ENCODE measurements around the gene YRDC. TPM values are rescaled to one million over a fixed set of nuclear protein-coding genes. Genes with fewer than 3 reads are reported as not detected.

YRDC gene
- polyA plus RNA-seq, 1 of the 3 experiments (the other 2 are of a cell fraction) = 34.2 TPM

GRCh38 chr1:37822906-37823815 is 15.2 kb upstream of the YRDC start:
- WGBS (ENCODE audit: low lambda C conversion rate) = 88% methylated on average over 9 of the region's 9 CpGs
- Histone ChIP-seq H3K4me3 (ENCODE audit: low read depth in 2 of 2, low read length in 1 of 2) (no peak overlapping the region), H3K9me3 (no peaks in the 10 kb centered on the region), H3K27ac (ENCODE audit: low read depth in 2 of 2, low read length in 1 of 2) (no peak overlapping the region), H3K36me3 (replicated peaks in 1 of 2; ENCODE audit: control insufficient read depth in 1 of 2, insufficient read depth in 2 of 2, low read length in 1 of 2) (peaks cover 46% of the 10 kb centered on the region in 2 experiments), H3K9me2 (no peaks in the 10 kb centered on the region), H3K9ac (no peak overlapping the region), H3F3A (replicated peaks; ENCODE audit: insufficient read depth) (peaks cover 5% of the 10 kb centered on the region), H3K79me2 (ENCODE audit: insufficient read depth) (peaks cover 3% of the 10 kb centered on the region; the same call in 1 of the 2 replicates), H2AFZ (ENCODE audit: low read depth) (no peak overlapping the region), H3K4me1 (ENCODE audit: control insufficient read depth in 1 of 2, insufficient read depth in 2 of 2, low read depth in 1 of 2, low read length in 1 of 2) (no peaks in the 10 kb centered on the region), H4K20me1 (ENCODE audit: insufficient read depth) (no peaks in the 10 kb centered on the region), H3K4me2 (no peak overlapping the region), H3K27me3 (ENCODE audit: insufficient read depth) (no peaks in the 10 kb centered on the region)
- ChIA-PET POLR2A (interaction anchor here (0.9 kb wide), 1 partner anchor 15 kb away, joined by 5 read pairs; the partner anchor contains the start of genes C1orf122 and YRDC), CTCF (interaction anchor here (0.7 to 2.3 kb wide), 3 partner anchors 9 to 68 kb away, joined by 3 to 8 read pairs (median 4); partner anchors contain the start of gene MTF1)
- DNase-seq = no peak
- TF ChIP-seq GABPA (IDR thresholded peaks at IDR 0.05; ENCODE audit: low read depth) (no peak), RAD21 (IDR thresholded peaks at IDR 0.05; ENCODE audit: low read length) (no peak), FOSL2 (IDR thresholded peaks at IDR 0.05; ENCODE audit: borderline replicate concordance, low read depth) (no peak), TCF12 (IDR thresholded peaks at IDR 0.05) (no peak), TEAD4 (IDR thresholded peaks at IDR 0.05; ENCODE audit: borderline replicate concordance, insufficient read depth) (no peak), PBX3 (IDR thresholded peaks at IDR 0.05) (no peak), REST (IDR thresholded peaks at IDR 0.05; ENCODE audit: low read depth, low read length) (no peak), CHD2 (IDR thresholded peaks at IDR 0.05; ENCODE audit: low read length, partially characterized antibody) (no peak)

GRCh38 chr1:37821481-37821880 is 13.5 kb upstream of the YRDC start:
- WGBS (ENCODE audit: low lambda C conversion rate) = 100% methylated on average over 2 of the region's 2 CpGs
- CTCF ChIA-PET = interaction anchor here (0.9 to 2.3 kb wide), 3 partner anchors 9 to 39 kb away, joined by 3 to 8 read pairs (median 3); partner anchors contain the start of genes C1orf122, MTF1 and YRDC
- peaks cover 45 to 58% of the 10 kb centered on the region in 2 experiments for H3K36me3 ChIP-seq (replicated peaks in 1 of 2; ENCODE audit: control insufficient read depth in 1 of 2, insufficient read depth in 2 of 2, low read length in 1 of 2)

More at GRCh38 chr1:37821481-37821880, 13.5 kb upstream of the YRDC start:
- no peaks in the 10 kb centered on the region for H4K20me1 ChIP-seq (ENCODE audit: insufficient read depth)
- no peaks in the 10 kb centered on the region for H3K4me1 ChIP-seq (ENCODE audit: control insufficient read depth in 1 of 2, insufficient read depth in 2 of 2, low read depth in 1 of 2, low read length in 1 of 2)
- no peak overlapping the region for H3K4me2 ChIP-seq
- no peaks in the 10 kb centered on the region for H3K9me2 ChIP-seq
- TF ChIP-seq MAX (IDR thresholded peaks at IDR 0.05; ENCODE audit: low read depth) (no peak), ZBTB33 (IDR thresholded peaks at IDR 0.05; ENCODE audit: borderline replicate concordance, low read depth) (no peak), POLR2AphosphoS5 (IDR thresholded peaks at IDR 0.05; ENCODE audit: low read depth, low read length) (no peak), FOXM1 (IDR thresholded peaks at IDR 0.05; ENCODE audit: low read depth) (no peak), TEAD4 (IDR thresholded peaks at IDR 0.05; ENCODE audit: borderline replicate concordance, insufficient read depth) (no peak), GABPA (IDR thresholded peaks at IDR 0.05; ENCODE audit: low read depth) (no peak), GATA2 (CRISPR knock-in tag; IDR thresholded peaks at IDR 0.05) (no peak), EP300 (IDR thresholded peaks at IDR 0.05; ENCODE audit: borderline replicate concordance in 1 of 2, low read depth in 1 of 2, low read length in 1 of 2) (no peak), RAD21 (IDR thresholded peaks at IDR 0.05; ENCODE audit: low read length) (no peak), PBX3 (IDR thresholded peaks at IDR 0.05) (no peak), MXI1 (IDR thresholded peaks at IDR 0.05; ENCODE audit: low read depth, low read length) (no peak)
- POLR2A ChIA-PET = no interaction called here
- no peak for DNase-seq
- H3K27ac ChIP-seq (ENCODE audit: low read depth in 2 of 2, low read length in 1 of 2) = no peak overlapping the region
- H3K27me3 ChIP-seq (ENCODE audit: insufficient read depth) = no peaks in the 10 kb centered on the region
- peaks cover 3% of the 10 kb centered on the region; the same call in 1 of the 2 replicates for H3K79me2 ChIP-seq (ENCODE audit: insufficient read depth)
- no peak overlapping the region for H2AFZ ChIP-seq (ENCODE audit: low read depth)
- peaks cover 5% of the 10 kb centered on the region for H3F3A ChIP-seq (replicated peaks; ENCODE audit: insufficient read depth)
- no peak overlapping the region for H3K9ac ChIP-seq
- no peaks in the 10 kb centered on the region for H3K9me3 ChIP-seq
- no peak overlapping the region for H3K4me3 ChIP-seq (ENCODE audit: low read depth in 2 of 2, low read length in 1 of 2)

All from SK-N-SH (cell line).